Activated B cell treated with CpG ODN at 0.5 μM for 24 hours (primary cell): ENCODE data around the gene INAFM1. TPM values are rescaled to one million over a fixed set of nuclear protein-coding genes. Genes with fewer than 3 reads are reported as not detected.
A peak's percentile ranks its signal among the peaks of the same experiment; 100 is the strongest.
"Not testable (repeated sequence)": the region's sequence is repeated elsewhere in the genome, so short reads cannot be mapped to it uniquely, and the experiment has no call there.

Experiments used
- ATAC-seq: fragments of 200-7000 bp; cut with Tn5 transposase; one replicate; pipeline ENCODE4 v1.10.0; 2021; ENCODE audit warnings: low read depth, mild to moderate bottlenecking, moderate library complexity
- CTCF ChIA-PET: fragments of 350-600 bp; sonication (Branson Sonifier 250); formaldehyde crosslinking; loops from one replicate; lab custom pipeline; 2021; ENCODE audit warnings: antibody characterized with exemption; lab: Charles Lee
- POLR2A ChIA-PET: fragments of 350-600 bp; sonication (Branson Sonifier 250); formaldehyde crosslinking; loops from one replicate; lab custom pipeline; 2021; ENCODE audit warnings: antibody characterized with exemption; lab: Charles Lee
- DNase-seq: peaks from one replicate; pipeline ENCODE4 v3.0.0; 2022
- H3K27ac Mint-ChIP-seq: one replicate; pipeline ENCODE4 v1.8.0; 2020; ENCODE audit warnings: mixed read lengths
- H3K27me3 Mint-ChIP-seq: one replicate; pipeline ENCODE4 v1.8.0; 2021; ENCODE audit warnings: mixed read lengths
- H3K36me3 Mint-ChIP-seq: one replicate; pipeline ENCODE4 v1.8.0; 2021; ENCODE audit warnings: low read depth, mixed read lengths
- H3K4me1 Mint-ChIP-seq: one replicate; pipeline ENCODE4 v1.8.0; 2021; ENCODE audit warnings: mixed read lengths
- H3K4me3 Mint-ChIP-seq: one replicate; pipeline ENCODE4 v1.8.0; 2020; ENCODE audit warnings: mild to moderate bottlenecking, mixed read lengths
- H3K9me3 Mint-ChIP-seq: one replicate; pipeline ENCODE4 v1.8.0; 2020; ENCODE audit warnings: mixed read lengths
- CTCF ChIP-seq: fragments of 200-600 bp; IDR thresholded peaks from one replicate; pipeline ENCODE4 v1.8.0; 2022; ENCODE audit warnings: antibody characterized with exemption, mild to moderate bottlenecking
- intact Hi-C: fragments of 100-400 bp; cut with micrococcal nuclease; formaldehyde crosslinking; loops from one replicate; pipeline ENCODE4 v1.15.1; 2024
- total RNA-seq: library from RNA; stranded (reverse); gene quantifications from 2 replicates; pipeline ENCODE4 v1.2.3, GENCODE V29; 2022

INAFM1 gene
- total RNA-seq, 1 donor from 2014 or later = 11.8 TPM

GRCh38 chr19:47257411-47258169 lies 17.1 kb upstream of the INAFM1 start:
- ChIA-PET POLR2A (interaction anchor here (0.6 to 3.3 kb wide), 9 partner anchors 13 to 496 kb away, joined by 3 to 144 read pairs (median 11); partner anchors contain the start of genes DHX34, INAFM1, SAE1 and ZC3H4), CTCF (no interaction called here)
- Mint-ChIP-seq H3K4me1 (peaks cover 44% of the 10 kb centered on the region), H3K27me3 (no peaks in the 10 kb centered on the region), H3K27ac (peak overlapping the region; percentile 92), H3K36me3 (peaks cover 50% of the 10 kb centered on the region), H3K9me3 (no peaks in the 10 kb centered on the region), H3K4me3 (peak overlapping the region; percentile 93)
- ATAC-seq = no peak
- no peak for DNase-seq
- intact Hi-C loops = loop anchor here (1.0 to 2.0 kb wide), 3 partner anchors 17 to 397 kb away; partner anchors contain the start of genes ARHGAP35, DHX34 and INAFM1
- no peak for TF ChIP-seq CTCF

- POLR2A ChIA-PET = interaction anchor here (0.6 kb wide), 1 partner anchor 858 kb away, joined by 6 read pairs; no protein-coding TSS in a partner anchor
- Mint-ChIP-seq H3K27me3 (no peaks in the 10 kb centered on the region), H3K27ac (no peak overlapping the region)
These were observed 16.3 kb upstream of the INAFM1 start for GRCh38 chr19:47258434-47258833.

GRCh38 chr19:47258895-47259555 lies 15.7 kb upstream of the INAFM1 start:
- Mint-ChIP-seq H3K36me3 (peaks cover 57% of the 10 kb centered on the region), H3K9me3 (no peaks in the 10 kb centered on the region), H3K4me1 (peaks cover 49% of the 10 kb centered on the region), H3K4me3 (peak overlapping the region; percentile 32), H3K27ac (no peak overlapping the region), H3K27me3 (no peaks in the 10 kb centered on the region)
- intact Hi-C loops = no loop called here
- DNase-seq (no peak), ATAC-seq (no peak)
- CTCF ChIA-PET = no interaction called here
- POLR2A ChIA-PET = interaction anchor here (0.6 to 1.0 kb wide), 2 partner anchors 15 to 859 kb away, joined by 4 to 6 read pairs; partner anchors contain the start of gene INAFM1
- no peak for TF ChIP-seq CTCF

More at GRCh38 chr19:47258434-47258833, 16.3 kb upstream of the INAFM1 start:
- Mint-ChIP-seq H3K36me3 (peaks cover 57% of the 10 kb centered on the region), H3K4me1 (peaks cover 49% of the 10 kb centered on the region), H3K9me3 (no peaks in the 10 kb centered on the region), H3K4me3 (peak overlapping the region; percentile 32)
- TF ChIP-seq CTCF = no peak
- intact Hi-C loops = no loop called here
- no peak for DNase-seq
- ATAC-seq = no peak
- CTCF ChIA-PET = no interaction called here

GRCh38 chr19:47260476-47260875 lies 14.2 kb upstream of the INAFM1 start:
- no peak overlapping the region for H3K27ac Mint-ChIP-seq
- DNase-seq = no peak
- POLR2A ChIA-PET = interaction anchor here (1.2 kb wide), 1 partner anchor 34 kb away, joined by 3 read pairs; no protein-coding TSS in a partner anchor
- peaks cover 65% of the 10 kb centered on the region for H3K36me3 Mint-ChIP-seq
- H3K4me3 Mint-ChIP-seq = no peak overlapping the region
- no peak for ATAC-seq
- peaks cover 49% of the 10 kb centered on the region for H3K4me1 Mint-ChIP-seq
- CTCF ChIA-PET = no interaction called here
- no peaks in the 10 kb centered on the region for H3K9me3 Mint-ChIP-seq
- intact Hi-C loops = no loop called here
- no peaks in the 10 kb centered on the region for H3K27me3 Mint-ChIP-seq
- TF ChIP-seq CTCF = no peak

- H3K27me3 Mint-ChIP-seq, H3K9me3 Mint-ChIP-seq, DNase-seq, intact Hi-C loops: not testable (repeated sequence)
- POLR2A ChIA-PET = interaction anchor here (0.6 to 1.6 kb wide), 5 partner anchors 11 to 1099 kb away, joined by 3 to 32 read pairs (median 4); partner anchors contain the start of gene INAFM1
- Mint-ChIP-seq H3K36me3 (peaks cover 70% of the 10 kb centered on the region), H3K4me1 (peaks cover 40% of the 10 kb centered on the region), H3K4me3 (peak overlapping the region; percentile 24), H3K27ac (peak overlapping the region; percentile 72)
- ATAC-seq = peak; percentile 65
- CTCF ChIA-PET = interaction anchor here (1.0 to 1.4 kb wide), 2 partner anchors 18 to 22 kb away, joined by 3 to 6 read pairs; no protein-coding TSS in a partner anchor
These were observed 12.5 kb upstream of the INAFM1 start for GRCh38 chr19:47261946-47262793.
